ENCODE measurements around the gene PCDHB11.
"Not testable (repeated sequence)": the region's sequence is repeated elsewhere in the genome, so short reads cannot be mapped to it uniquely, and the experiment has no call there.

PCDHB11 gene

DNA sequence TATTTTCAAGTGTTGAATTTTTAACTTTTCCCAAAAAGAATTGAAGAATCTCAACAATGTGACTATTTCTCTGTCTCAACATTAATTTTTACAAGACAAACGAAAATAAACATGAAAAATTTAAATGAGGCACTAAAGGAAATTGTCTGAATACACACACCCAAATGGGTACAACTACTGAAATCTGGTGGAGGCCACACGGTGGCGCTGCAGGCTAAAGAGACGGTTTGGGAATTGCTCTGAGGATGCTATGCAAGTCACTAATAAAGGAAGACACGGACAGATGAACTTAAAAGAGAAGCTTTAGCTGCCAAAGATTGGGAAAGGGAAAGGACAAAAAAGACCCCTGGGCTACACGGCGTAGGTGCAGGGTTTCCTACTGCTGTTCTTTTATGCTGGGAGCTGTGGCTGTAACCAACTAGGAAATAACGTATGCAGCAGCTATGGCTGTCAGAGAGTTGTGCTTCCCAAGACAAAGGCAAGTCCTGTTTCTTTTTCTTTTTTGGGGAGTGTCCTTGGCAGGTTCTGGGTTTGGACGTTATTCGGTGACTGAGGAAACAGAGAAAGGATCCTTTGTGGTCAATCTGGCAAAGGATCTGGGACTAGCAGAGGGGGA lies 7.2 kb upstream of the PCDHB11 start, which contains the start of gene PCDHB10:
Gene PCDHB10, plus strand, starts transcription at position 244 of the 616 bp plus-strand sequence. Its CDS starts 200 bp downstream, at position 444.
- no peaks in the 10 kb centered on the region for H3K9me3 ChIP-seq (replicated peaks; ENCODE audit: low read length)
- H3K4me1 ChIP-seq (ENCODE audit: control insufficient read depth, insufficient read depth, low read length) = no peaks in the 10 kb centered on the region
- H3K9ac ChIP-seq (ENCODE audit: low read depth, low read length) = no peak within 1 kb of the TSS
- no peak within 1 kb of the TSS for H3K4me3 ChIP-seq (ENCODE audit: low read length)
- H3K4me2 ChIP-seq (ENCODE audit: low read length) = peak within 1 kb of the TSS; percentile 34
- no peaks in the 10 kb centered on the region for H3K36me3 ChIP-seq (ENCODE audit: insufficient read depth, low read length)
- H3K27me3 ChIP-seq (ENCODE audit: control insufficient read depth, insufficient read depth, low read length) = no peaks in the 10 kb centered on the region

- not testable (repeated sequence) for H3K4me1 ChIP-seq (ENCODE audit: control insufficient read depth, insufficient read depth, low read length); H3K9me3 ChIP-seq (replicated peaks; ENCODE audit: low read length); H3K9ac ChIP-seq (ENCODE audit: low read depth, low read length); H3K4me3 ChIP-seq (ENCODE audit: low read length); H3K36me3 ChIP-seq (ENCODE audit: insufficient read depth, low read length); H3K4me2 ChIP-seq (ENCODE audit: low read length); H3K27me3 ChIP-seq (ENCODE audit: control insufficient read depth, insufficient read depth, low read length)
These were observed 5.1 kb upstream of the PCDHB11 start for GRCh38 chr5:141194332-141194731.

DNA sequence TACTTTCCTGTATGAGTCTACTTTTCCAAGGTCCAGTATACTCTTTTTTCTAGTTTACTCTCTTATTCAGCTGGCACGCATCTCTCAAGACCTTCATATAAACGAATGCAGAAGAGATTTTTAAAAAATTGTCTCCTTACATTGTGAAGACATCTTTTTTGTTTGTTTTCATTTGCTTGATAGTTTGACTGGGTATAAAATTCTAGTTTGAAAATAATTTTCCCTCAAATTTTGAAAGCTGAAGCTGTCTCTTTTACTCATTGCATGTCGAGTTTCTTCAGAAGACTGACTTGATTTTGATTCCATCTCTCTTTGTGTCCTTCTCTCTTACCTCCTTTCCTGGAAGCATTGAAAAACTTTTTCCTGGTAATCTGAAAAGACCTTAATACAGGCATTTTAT lies 3.1 kb upstream of the PCDHB11 start:
- no peaks in the 10 kb centered on the region for H3K36me3 ChIP-seq (ENCODE audit: insufficient read depth, low read length)
- H3K9me3 ChIP-seq (replicated peaks; ENCODE audit: low read length) = no peaks in the 10 kb centered on the region
- no peak overlapping the region for H3K4me2 ChIP-seq (ENCODE audit: low read length)

GRCh38 chr5:141201126-141201525 lies 1.7 kb downstream of the PCDHB11 start:
- H3K4me3 ChIP-seq (ENCODE audit: low read length); H3K36me3 ChIP-seq (ENCODE audit: insufficient read depth, low read length): not testable (repeated sequence)

More for the DNA sequence above, 3.1 kb upstream of the PCDHB11 start:
- no peak overlapping the region for H3K9ac ChIP-seq (ENCODE audit: low read depth, low read length)
- H3K4me3 ChIP-seq (ENCODE audit: low read length) = no peak overlapping the region
- no peaks in the 10 kb centered on the region for H3K27me3 ChIP-seq (ENCODE audit: control insufficient read depth, insufficient read depth, low read length)
- no peaks in the 10 kb centered on the region for H3K4me1 ChIP-seq (ENCODE audit: control insufficient read depth, insufficient read depth, low read length)

GRCh38 chr5:141201646-141202045 lies 2.2 kb downstream of the PCDHB11 start:
- H3K36me3 ChIP-seq (ENCODE audit: insufficient read depth, low read length); H3K9me3 ChIP-seq (replicated peaks; ENCODE audit: low read length); H3K4me3 ChIP-seq (ENCODE audit: low read length); H3K9ac ChIP-seq (ENCODE audit: low read depth, low read length); H3K4me2 ChIP-seq (ENCODE audit: low read length); H3K27me3 ChIP-seq (ENCODE audit: control insufficient read depth, insufficient read depth, low read length); H3K4me1 ChIP-seq (ENCODE audit: control insufficient read depth, insufficient read depth, low read length): not testable (repeated sequence)

More at GRCh38 chr5:141201126-141201525, 1.7 kb downstream of the PCDHB11 start:
- not testable (repeated sequence) for H3K4me2 ChIP-seq (ENCODE audit: low read length); H3K27me3 ChIP-seq (ENCODE audit: control insufficient read depth, insufficient read depth, low read length); H3K9ac ChIP-seq (ENCODE audit: low read depth, low read length); H3K4me1 ChIP-seq (ENCODE audit: control insufficient read depth, insufficient read depth, low read length); H3K9me3 ChIP-seq (replicated peaks; ENCODE audit: low read length)

DNA sequence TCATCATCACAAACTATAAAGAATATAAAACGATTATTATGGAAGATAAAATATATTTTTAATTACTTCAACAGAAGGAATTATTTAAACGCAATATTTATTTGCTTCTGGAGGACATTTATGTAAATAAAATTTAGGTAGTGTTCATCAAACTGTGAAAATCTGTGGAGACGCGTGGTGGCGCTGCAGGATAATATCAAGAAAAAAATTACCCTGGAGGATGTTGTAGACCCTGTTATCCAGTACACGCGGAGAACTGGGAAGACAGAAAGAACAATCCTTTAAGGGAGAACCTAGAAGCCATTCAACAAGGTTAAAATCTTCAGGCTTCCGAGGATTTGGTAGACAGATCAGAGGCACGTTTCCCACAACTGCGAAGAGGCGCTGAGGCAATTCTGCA lies 9.1 kb downstream of the PCDHB11 start, which contains the start of gene PCDHB12:
Gene PCDHB12, plus strand, starts transcription at position 242 of the 400 bp plus-strand sequence. CDS start 189 bp downstream, outside the sequence.
- H3K9me3 ChIP-seq (replicated peaks; ENCODE audit: low read length) = no peaks in the 10 kb centered on the region

DNA sequence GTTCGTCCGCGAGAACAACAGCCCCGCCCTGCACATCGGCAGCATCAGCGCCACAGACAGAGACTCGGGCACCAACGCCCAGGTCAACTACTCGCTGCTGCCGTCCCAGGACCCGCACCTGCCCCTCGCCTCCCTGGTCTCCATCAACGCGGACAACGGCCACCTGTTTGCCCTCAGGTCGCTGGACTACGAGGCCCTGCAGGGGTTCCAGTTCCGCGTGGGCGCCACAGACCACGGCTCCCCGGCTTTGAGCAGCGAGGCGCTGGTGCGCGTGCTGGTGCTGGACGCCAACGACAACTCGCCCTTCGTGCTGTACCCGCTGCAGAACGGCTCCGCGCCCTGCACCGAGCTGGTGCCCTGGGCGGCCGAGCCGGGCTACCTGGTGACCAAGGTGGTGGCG lies 10.9 kb downstream of the PCDHB11 start:
- H3K9me3 ChIP-seq (replicated peaks; ENCODE audit: low read length); H3K27me3 ChIP-seq (ENCODE audit: control insufficient read depth, insufficient read depth, low read length); H3K4me2 ChIP-seq (ENCODE audit: low read length); H3K9ac ChIP-seq (ENCODE audit: low read depth, low read length); H3K4me1 ChIP-seq (ENCODE audit: control insufficient read depth, insufficient read depth, low read length); H3K36me3 ChIP-seq (ENCODE audit: insufficient read depth, low read length); H3K4me3 ChIP-seq (ENCODE audit: low read length): not testable (repeated sequence)

More for the DNA sequence above, 9.1 kb downstream of the PCDHB11 start, which contains the start of gene PCDHB12:
- H3K36me3 ChIP-seq (ENCODE audit: insufficient read depth, low read length) = no peaks in the 10 kb centered on the region
- peaks cover 2% of the 10 kb centered on the region for H3K27me3 ChIP-seq (ENCODE audit: control insufficient read depth, insufficient read depth, low read length)
- H3K4me3 ChIP-seq (ENCODE audit: low read length) = peak within 1 kb of the TSS; percentile 45
- no peak within 1 kb of the TSS for H3K9ac ChIP-seq (ENCODE audit: low read depth, low read length)
- H3K4me1 ChIP-seq (ENCODE audit: control insufficient read depth, insufficient read depth, low read length) = no peaks in the 10 kb centered on the region
- H3K4me2 ChIP-seq (ENCODE audit: low read length) = peak within 1 kb of the TSS; percentile 49

DNA sequence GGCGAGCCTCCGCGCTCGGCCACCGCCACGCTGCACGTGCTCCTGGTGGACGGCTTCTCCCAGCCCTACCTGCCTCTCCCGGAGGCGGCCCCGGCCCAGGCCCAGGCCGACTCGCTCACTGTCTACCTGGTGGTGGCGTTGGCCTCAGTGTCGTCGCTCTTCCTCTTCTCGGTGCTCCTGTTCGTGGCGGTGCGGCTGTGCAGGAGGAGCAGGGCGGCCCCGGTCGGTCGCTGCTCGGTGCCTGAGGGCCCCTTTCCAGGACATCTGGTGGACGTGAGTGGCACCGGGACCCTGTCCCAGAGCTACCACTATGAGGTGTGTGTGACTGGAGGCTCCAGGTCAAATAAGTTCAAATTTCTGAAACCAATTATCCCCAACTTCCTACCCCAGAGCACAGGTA lies 11.4 kb downstream of the PCDHB11 start:
- H3K9ac ChIP-seq (ENCODE audit: low read depth, low read length); H3K9me3 ChIP-seq (replicated peaks; ENCODE audit: low read length); H3K4me3 ChIP-seq (ENCODE audit: low read length); H3K27me3 ChIP-seq (ENCODE audit: control insufficient read depth, insufficient read depth, low read length); H3K36me3 ChIP-seq (ENCODE audit: insufficient read depth, low read length); H3K4me1 ChIP-seq (ENCODE audit: control insufficient read depth, insufficient read depth, low read length); H3K4me2 ChIP-seq (ENCODE audit: low read length): not testable (repeated sequence)

- not testable (repeated sequence) for H3K4me1 ChIP-seq (ENCODE audit: control insufficient read depth, insufficient read depth, low read length); H3K9me3 ChIP-seq (replicated peaks; ENCODE audit: low read length); H3K9ac ChIP-seq (ENCODE audit: low read depth, low read length); H3K36me3 ChIP-seq (ENCODE audit: insufficient read depth, low read length); H3K27me3 ChIP-seq (ENCODE audit: control insufficient read depth, insufficient read depth, low read length); H3K4me2 ChIP-seq (ENCODE audit: low read length)
- H3K4me3 ChIP-seq (ENCODE audit: low read length) = peak within 1 kb of the TSS; percentile 42
These were observed 14.4 kb downstream of the PCDHB11 start, which contains the start of gene PCDHB13 for GRCh38 chr5:141213656-141214339. Gene PCDHB13 (plus strand): TSS chr5:141213919. CDS start chr5:141214124, 205 bp downstream.

- not testable (repeated sequence) for H3K36me3 ChIP-seq (ENCODE audit: insufficient read depth, low read length); H3K9me3 ChIP-seq (replicated peaks; ENCODE audit: low read length); H3K27me3 ChIP-seq (ENCODE audit: control insufficient read depth, insufficient read depth, low read length); H3K9ac ChIP-seq (ENCODE audit: low read depth, low read length); H3K4me3 ChIP-seq (ENCODE audit: low read length); H3K4me2 ChIP-seq (ENCODE audit: low read length); H3K4me1 ChIP-seq (ENCODE audit: control insufficient read depth, insufficient read depth, low read length)
These were observed 15.2 kb downstream of the PCDHB11 start for GRCh38 chr5:141214583-141214982.

GRCh38 chr5:141215504-141215903 lies 16.1 kb downstream of the PCDHB11 start:
- H3K36me3 ChIP-seq (ENCODE audit: insufficient read depth, low read length); H3K4me1 ChIP-seq (ENCODE audit: control insufficient read depth, insufficient read depth, low read length); H3K9ac ChIP-seq (ENCODE audit: low read depth, low read length); H3K4me2 ChIP-seq (ENCODE audit: low read length); H3K4me3 ChIP-seq (ENCODE audit: low read length); H3K27me3 ChIP-seq (ENCODE audit: control insufficient read depth, insufficient read depth, low read length); H3K9me3 ChIP-seq (replicated peaks; ENCODE audit: low read length): not testable (repeated sequence)

GRCh38 chr5:141216035-141216434 lies 16.6 kb downstream of the PCDHB11 start:
- not testable (repeated sequence) for H3K4me3 ChIP-seq (ENCODE audit: low read length); H3K36me3 ChIP-seq (ENCODE audit: insufficient read depth, low read length); H3K4me1 ChIP-seq (ENCODE audit: control insufficient read depth, insufficient read depth, low read length); H3K9ac ChIP-seq (ENCODE audit: low read depth, low read length); H3K4me2 ChIP-seq (ENCODE audit: low read length); H3K27me3 ChIP-seq (ENCODE audit: control insufficient read depth, insufficient read depth, low read length); H3K9me3 ChIP-seq (replicated peaks; ENCODE audit: low read length)

All from skeletal muscle satellite cell (primary cell).